ENCODE results near the gene C7.
"Not testable (repeated sequence)": the region's sequence is repeated elsewhere in the genome, so short reads cannot be mapped to it uniquely, and the experiment has no call there.

The C7 gene

GRCh38 chr5:41004931-41005330 is 95.6 kb downstream of the C7 start (continued):
- TF ChIP-seq, protein P1, sequence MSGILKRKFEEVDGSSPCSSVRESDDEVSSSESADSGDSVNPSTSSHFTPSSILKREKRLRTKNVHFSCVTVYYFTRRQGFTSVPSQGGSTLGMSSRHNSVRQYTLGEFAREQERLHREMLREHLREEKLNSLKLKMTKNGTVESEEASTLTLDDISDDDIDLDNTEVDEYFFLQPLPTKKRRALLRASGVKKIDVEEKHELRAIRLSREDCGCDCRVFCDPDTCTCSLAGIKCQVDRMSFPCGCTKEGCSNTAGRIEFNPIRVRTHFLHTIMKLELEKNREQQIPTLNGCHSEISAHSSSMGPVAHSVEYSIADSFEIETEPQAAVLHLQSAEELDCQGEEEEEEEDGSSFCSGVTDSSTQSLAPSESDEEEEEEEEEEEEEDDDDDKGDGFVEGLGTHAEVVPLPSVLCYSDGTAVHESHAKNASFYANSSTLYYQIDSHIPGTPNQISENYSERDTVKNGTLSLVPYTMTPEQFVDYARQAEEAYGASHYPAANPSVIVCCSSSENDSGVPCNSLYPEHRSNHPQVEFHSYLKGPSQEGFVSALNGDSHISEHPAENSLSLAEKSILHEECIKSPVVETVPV (CRISPR knock-in tag; IDR thresholded peaks at IDR 0.05) = no peak
- TF ChIP-seq TCF4 (CRISPR knock-in tag; IDR thresholded peaks at IDR 0.05; ENCODE audit: borderline replicate concordance) (no peak), ESRRG (CRISPR knock-in tag; IDR thresholded peaks at IDR 0.05) (no peak)

- ATAC-seq = no peak
- no peak for TF ChIP-seq ZNF565 (CRISPR knock-in tag; conservative IDR thresholded peaks at IDR 0.05; ENCODE audit: low read depth)
- no peak for TF ChIP-seq CSDC2 (CRISPR knock-in tag; IDR thresholded peaks at IDR 0.05)
- TF ChIP-seq TCF4 (CRISPR knock-in tag; IDR thresholded peaks at IDR 0.05; ENCODE audit: borderline replicate concordance) = peak; percentile 34; the same call in 1 of the 2 replicates
- no peak for TF ChIP-seq ZFP30 (CRISPR knock-in tag; IDR thresholded peaks at IDR 0.05)
- 0 out of 2 replicates have a peak, but pooled peaks have one; percentile 18 for TF ChIP-seq ZFP3 (CRISPR knock-in tag; IDR thresholded peaks at IDR 0.05)
- no peak for TF ChIP-seq ZNF8 (CRISPR knock-in tag; IDR thresholded peaks at IDR 0.05)
- TF ChIP-seq, protein P2, sequence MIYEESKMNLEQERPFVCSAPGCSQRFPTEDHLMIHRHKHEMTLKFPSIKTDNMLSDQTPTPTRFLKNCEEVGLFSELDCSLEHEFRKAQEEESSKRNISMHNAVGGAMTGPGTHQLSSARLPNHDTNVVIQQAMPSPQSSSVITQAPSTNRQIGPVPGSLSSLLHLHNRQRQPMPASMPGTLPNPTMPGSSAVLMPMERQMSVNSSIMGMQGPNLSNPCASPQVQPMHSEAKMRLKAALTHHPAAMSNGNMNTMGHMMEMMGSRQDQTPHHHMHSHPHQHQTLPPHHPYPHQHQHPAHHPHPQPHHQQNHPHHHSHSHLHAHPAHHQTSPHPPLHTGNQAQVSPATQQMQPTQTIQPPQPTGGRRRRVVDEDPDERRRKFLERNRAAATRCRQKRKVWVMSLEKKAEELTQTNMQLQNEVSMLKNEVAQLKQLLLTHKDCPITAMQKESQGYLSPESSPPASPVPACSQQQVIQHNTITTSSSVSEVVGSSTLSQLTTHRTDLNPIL (CRISPR knock-in tag; IDR thresholded peaks at IDR 0.05; ENCODE audit: low read depth) = no peak
- no peak for TF ChIP-seq RARB (CRISPR knock-in tag; IDR thresholded peaks at IDR 0.05)
- TF ChIP-seq ARNTL (CRISPR knock-in tag; IDR thresholded peaks at IDR 0.05; ENCODE audit: borderline replicate concordance, low read depth) = no peak
- no peak for TF ChIP-seq ZNF70 (CRISPR knock-in tag; IDR thresholded peaks at IDR 0.05)
Measured at GRCh38 chr5:41009232-41009631, 99.9 kb downstream of the C7 start.

DNA sequence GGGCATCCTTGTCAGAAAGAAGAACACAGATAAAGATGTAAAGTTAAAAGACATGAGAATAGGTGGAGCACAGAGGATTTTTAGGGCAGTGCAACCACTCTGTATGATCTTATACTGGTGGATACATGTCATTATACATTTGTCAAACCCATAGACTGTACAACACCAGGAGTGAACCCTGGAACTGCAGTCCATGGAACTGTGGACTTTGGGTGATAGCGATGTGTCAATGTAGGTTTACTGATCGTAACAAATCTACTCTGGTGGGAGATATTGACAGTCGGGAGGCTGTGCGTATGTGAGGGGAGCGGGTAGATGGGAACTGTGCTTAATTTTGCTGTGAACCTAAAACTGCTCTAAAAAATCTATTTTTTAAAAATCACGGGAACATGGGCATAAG is 101.3 kb downstream of the C7 start:
- TF ChIP-seq ISL1 (CRISPR knock-in tag; IDR thresholded peaks at IDR 0.05) (no peak), ZNF565 (CRISPR knock-in tag; conservative IDR thresholded peaks at IDR 0.05; ENCODE audit: low read depth) (no peak), TSHZ2 (CRISPR knock-in tag; IDR thresholded peaks at IDR 0.05) (no peak), POU6F1 (CRISPR knock-in tag; IDR thresholded peaks at IDR 0.05; ENCODE audit: borderline replicate concordance, low read depth) (no peak), ESRRG (CRISPR knock-in tag; IDR thresholded peaks at IDR 0.05) (no peak), ZC3H10 (CRISPR knock-in tag; IDR thresholded peaks at IDR 0.05) (no peak)

DNA sequence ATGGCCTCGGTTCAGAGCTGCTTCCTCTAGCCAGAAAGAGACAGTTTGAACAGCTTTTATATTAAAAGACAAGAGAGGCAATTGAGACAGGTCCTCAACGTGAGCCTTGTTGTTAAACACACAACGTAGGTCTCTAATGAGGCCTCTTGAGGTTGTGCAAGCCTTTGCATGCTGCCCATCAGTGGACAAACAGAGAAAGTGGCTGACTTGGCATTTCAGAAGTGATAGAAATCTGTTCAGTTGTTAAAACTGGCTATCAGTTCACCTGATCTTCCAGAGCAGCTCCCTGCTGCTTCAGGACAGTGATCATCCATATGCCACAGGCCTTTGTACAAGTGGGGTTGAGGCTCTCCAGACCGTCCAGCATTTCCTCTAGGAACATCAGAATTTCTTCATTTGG is 103.0 kb downstream of the C7 start:
- TF ChIP-seq TSHZ2 (CRISPR knock-in tag; IDR thresholded peaks at IDR 0.05) = 0 out of 2 replicates have a peak, but pooled peaks have one; percentile 19
- peak; percentile 79 for TF ChIP-seq TCF4 (CRISPR knock-in tag; IDR thresholded peaks at IDR 0.05; ENCODE audit: borderline replicate concordance)
- TF ChIP-seq, protein P3, sequence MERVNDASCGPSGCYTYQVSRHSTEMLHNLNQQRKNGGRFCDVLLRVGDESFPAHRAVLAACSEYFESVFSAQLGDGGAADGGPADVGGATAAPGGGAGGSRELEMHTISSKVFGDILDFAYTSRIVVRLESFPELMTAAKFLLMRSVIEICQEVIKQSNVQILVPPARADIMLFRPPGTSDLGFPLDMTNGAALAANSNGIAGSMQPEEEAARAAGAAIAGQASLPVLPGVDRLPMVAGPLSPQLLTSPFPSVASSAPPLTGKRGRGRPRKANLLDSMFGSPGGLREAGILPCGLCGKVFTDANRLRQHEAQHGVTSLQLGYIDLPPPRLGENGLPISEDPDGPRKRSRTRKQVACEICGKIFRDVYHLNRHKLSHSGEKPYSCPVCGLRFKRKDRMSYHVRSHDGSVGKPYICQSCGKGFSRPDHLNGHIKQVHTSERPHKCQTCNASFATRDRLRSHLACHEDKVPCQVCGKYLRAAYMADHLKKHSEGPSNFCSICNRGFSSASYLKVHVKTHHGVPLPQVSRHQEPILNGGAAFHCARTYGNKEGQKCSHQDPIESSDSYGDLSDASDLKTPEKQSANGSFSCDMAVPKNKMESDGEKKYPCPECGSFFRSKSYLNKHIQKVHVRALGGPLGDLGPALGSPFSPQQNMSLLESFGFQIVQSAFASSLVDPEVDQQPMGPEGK (CRISPR knock-in tag; IDR thresholded peaks at IDR 0.05; ENCODE audit: borderline replicate concordance) = no peak
- no peak for TF ChIP-seq ISL1 (CRISPR knock-in tag; IDR thresholded peaks at IDR 0.05)
- TF ChIP-seq ZNF8 (CRISPR knock-in tag; IDR thresholded peaks at IDR 0.05) = no peak
- ATAC-seq = no peak

More for the DNA sequence above, 101.3 kb downstream of the C7 start:
- no peak for ATAC-seq

DNA sequence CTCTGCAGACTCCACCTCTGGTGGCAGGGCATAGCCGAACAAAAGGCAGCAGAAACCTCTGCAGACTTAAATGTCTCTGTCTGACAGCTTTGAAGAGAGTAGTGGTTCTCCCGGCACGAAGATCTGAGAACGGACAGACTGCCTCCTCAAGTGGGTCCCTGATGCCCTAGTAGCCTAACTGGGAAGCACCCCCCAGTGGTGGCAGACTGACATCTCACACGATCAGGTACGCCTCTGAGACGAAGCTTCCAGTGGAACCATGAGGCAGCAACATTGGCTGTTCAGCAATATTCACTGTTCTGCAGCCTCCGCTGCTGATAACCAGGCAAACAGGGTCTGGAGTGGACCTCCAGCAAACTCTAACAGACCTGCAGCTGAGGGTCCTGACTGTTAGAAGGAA is 113.3 kb downstream of the C7 start:
- ATAC-seq = not testable (repeated sequence)
